Muscle of leg (tissue), 11 donors: ENCODE data around the gene INSM1. TPM values are rescaled to one million over a fixed set of nuclear protein-coding genes. Genes with fewer than 3 reads are reported as not detected.

ENCODE experiments used
- DNase-seq: peaks from one replicate; pipeline ENCODE4 v3.0.0; 2013
- H3K27ac ChIP-seq: one replicate; pipeline ENCODE4 v1.5.1; 2013; ENCODE audit warnings: mild to moderate bottlenecking, low read length, control low read depth
- H3K27me3 ChIP-seq: one replicate; pipeline ENCODE4 v1.6.1; 2013; ENCODE audit warnings: low read length; ENCODE audit not compliant: control insufficient read depth, insufficient read depth
- H3K36me3 ChIP-seq: one replicate; pipeline ENCODE4 v1.6.1; 2013; ENCODE audit warnings: low read length; ENCODE audit not compliant: control insufficient read depth, insufficient read depth
- H3K4me1 ChIP-seq: one replicate; pipeline ENCODE4 v1.6.1; 2013; ENCODE audit warnings: low read length; ENCODE audit not compliant: control insufficient read depth, insufficient read depth
- H3K4me3 ChIP-seq: one replicate; pipeline ENCODE4 v1.5.1; 2013; ENCODE audit warnings: low read length, control low read depth
- H3K9me3 ChIP-seq: replicated peaks from 2 replicates; pipeline ENCODE4 v1.6.1; 2013; ENCODE audit warnings: low read depth, low read length; ENCODE audit not compliant: control insufficient read depth
- WGBS: methylation state at CpG from one replicate; pipeline ENCODE4 v1.1.5; 2013; ENCODE audit warnings: missing lambda C conversion rate; ENCODE audit not compliant: insufficient coverage; 5-methylcytosine and 5-hydroxymethylcytosine counted together
- polyA plus RNA-seq, 8 donors: library from polyadenylated mRNA; unstranded; fragments of 120-200 nt; gene quantifications; one replicate each; pipeline versions ENCODE4 v1.2.1 to v1.2.3, GENCODE V29; 2013; ENCODE audit warnings: inconsistent platforms in 1 of 8, low replicate concordance in 1 of 8; ENCODE audit not compliant: insufficient read length in 8 of 8, insufficient read depth in 1 of 8
- total RNA-seq: library from RNA; stranded (reverse); fragments of 120-200 nt; gene quantifications from one replicate; pipeline ENCODE4 v1.2.4, GENCODE V29; 2013

The INSM1 gene
- total and polyA plus RNA-seq, 9 donors: 0.04 to 0.48 (median 0.16) TPM

DNA sequence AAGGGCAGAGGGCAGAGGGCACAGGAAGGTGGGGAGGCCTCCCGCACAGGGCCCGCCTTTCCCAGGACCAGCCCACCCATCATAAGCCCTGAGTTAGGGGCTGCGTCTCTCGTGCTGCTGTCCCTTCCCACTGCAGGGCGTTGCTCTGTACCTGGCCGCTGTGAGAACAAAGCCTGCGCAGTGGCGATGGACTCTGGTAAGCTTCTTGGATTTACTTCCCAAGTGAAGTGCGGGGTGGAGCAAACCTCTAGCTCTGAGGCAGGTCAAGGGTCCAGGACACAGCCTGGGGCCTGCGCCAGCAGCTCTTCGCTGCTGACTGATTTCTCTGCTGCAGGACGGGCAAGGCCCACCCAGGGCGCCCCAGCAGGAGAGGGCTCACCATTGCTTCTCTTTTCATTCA lies 23.9 kb downstream of the INSM1 start:
- Histone ChIP-seq H3K4me1 (peaks cover 13% of the 10 kb centered on the region), H3K27me3 (no peaks in the 10 kb centered on the region), H3K36me3 (peaks cover 12% of the 10 kb centered on the region), H3K9me3 (no peaks in the 10 kb centered on the region), H3K4me3 (no peak overlapping the region), H3K27ac (no peak overlapping the region)
- DNase-seq: no peak
- WGBS: 91% methylated on average over 10 of the region's 13 CpGs

DNA sequence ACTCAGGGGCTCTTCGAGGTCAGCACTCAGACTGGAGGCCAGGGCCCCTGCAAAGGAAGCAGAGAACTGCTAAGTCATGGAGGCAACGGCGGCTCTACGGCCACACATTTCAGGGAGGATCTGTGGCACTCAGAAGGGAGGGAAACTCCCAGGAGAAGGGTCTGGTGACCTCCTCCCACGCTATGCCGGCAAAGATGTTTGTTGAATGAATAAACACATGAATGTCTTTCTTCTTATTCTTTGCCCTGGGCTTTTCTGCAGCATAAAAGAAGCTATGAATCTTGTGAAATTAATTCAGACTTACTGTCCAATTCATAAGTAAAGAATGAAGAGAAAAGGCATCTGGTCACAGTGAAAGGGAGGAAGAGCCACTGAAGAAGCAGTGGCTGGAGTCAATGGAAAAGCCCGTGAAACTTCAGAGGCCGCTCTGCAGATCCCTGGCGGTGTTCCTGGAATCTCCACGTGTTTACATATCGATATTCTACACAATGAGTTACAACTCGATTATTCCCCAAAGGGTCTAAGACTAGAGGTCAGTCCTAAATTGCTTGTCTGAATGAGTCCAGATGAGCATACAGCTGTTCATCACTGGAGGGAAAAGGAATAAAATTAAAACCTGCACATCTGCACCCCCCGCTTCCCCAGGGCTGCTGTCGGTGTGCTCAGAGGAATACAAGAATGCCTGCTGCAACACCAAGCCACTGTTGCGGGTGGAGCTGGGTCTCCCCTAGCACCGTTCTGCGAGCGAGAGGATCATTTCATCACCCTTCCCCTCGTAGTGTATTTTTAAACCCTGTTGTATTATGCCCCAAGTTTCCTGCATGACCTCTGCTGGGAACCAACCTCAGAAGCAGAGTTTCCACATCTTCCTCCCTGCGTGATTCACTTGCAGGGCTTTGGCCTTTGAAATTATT lies 25.6 kb downstream of the INSM1 start:
- 29% methylated on average over 10 of the region's 20 CpGs for WGBS

DNA sequence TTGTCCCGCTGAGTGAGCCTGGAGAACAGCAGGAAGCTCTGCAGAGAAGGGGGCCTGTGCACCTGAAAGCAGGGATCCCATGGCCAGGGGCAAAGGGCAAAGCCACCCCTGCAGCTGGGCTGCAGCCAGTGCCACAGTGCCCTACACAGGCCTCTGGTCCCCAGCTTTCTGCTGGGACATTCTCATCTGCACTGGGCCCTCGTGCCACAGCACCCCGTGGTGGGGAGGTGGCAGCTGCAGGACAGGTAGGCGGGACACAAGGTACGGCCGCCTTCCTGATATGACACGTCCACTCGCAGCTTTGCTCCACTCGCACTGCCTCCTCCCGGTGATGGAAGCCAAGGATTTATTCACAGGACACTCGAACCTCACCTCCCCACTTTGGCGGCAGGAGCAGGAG lies 27.2 kb downstream of the INSM1 start:
- DNase-seq: no peak
- Histone ChIP-seq H3K27ac (no peak overlapping the region), H3K27me3 (peaks cover 2% of the 10 kb centered on the region), H3K36me3 (peaks cover 10% of the 10 kb centered on the region), H3K4me1 (peaks cover 22% of the 10 kb centered on the region), H3K9me3 (no peaks in the 10 kb centered on the region), H3K4me3 (no peak overlapping the region)
- 90% methylated on average over 12 of the region's 12 CpGs for WGBS

More for the DNA sequence above, 25.6 kb downstream of the INSM1 start:
- peak; percentile 95 for DNase-seq
- Histone ChIP-seq H3K36me3 (peaks cover 12% of the 10 kb centered on the region), H3K27ac (no peak overlapping the region), H3K9me3 (no peaks in the 10 kb centered on the region), H3K4me3 (no peak overlapping the region), H3K4me1 (peaks cover 13% of the 10 kb centered on the region), H3K27me3 (peaks cover 2% of the 10 kb centered on the region)

DNA sequence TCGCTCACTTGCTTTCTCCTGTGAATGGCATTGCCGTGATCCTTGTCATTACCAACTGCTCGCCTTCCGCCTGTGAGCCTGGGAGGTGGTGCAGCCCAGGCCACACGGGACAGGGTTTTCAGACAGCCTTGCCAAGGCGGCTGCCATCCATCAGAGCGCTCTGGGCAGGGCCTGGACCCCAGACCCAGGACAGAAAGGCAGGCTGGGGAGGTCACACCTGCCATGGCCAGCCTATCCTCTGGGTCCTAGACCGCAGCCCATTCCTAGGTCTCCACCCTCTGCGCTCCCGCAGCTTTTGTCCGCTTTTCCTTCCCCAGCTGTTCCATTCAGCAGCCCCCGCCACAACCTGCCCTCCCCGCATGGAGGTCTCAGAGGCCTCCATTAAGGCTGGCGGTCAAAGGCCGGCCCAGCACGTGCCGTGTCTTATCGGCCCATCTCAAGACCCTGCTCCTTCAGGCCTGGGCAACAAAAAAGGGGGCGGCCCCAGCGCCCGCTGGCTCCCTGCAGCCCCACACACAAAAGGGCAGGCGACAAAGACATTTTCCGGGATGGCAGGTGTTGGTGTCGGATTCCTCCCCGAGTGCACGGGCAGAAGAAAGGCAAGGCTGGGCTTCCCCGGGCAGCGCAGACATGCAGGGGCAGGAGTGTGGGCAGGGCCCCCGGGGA lies 28.1 kb downstream of the INSM1 start:
- peaks cover 7% of the 10 kb centered on the region for H3K36me3 ChIP-seq
- no peak overlapping the region for H3K27ac ChIP-seq
- WGBS: 80% methylated on average over 26 of the region's 29 CpGs
- no peaks in the 10 kb centered on the region for H3K9me3 ChIP-seq
- no peak for DNase-seq
- H3K4me3 ChIP-seq: no peak overlapping the region
- peaks cover 25% of the 10 kb centered on the region for H3K4me1 ChIP-seq
- peaks cover 2% of the 10 kb centered on the region for H3K27me3 ChIP-seq

DNA sequence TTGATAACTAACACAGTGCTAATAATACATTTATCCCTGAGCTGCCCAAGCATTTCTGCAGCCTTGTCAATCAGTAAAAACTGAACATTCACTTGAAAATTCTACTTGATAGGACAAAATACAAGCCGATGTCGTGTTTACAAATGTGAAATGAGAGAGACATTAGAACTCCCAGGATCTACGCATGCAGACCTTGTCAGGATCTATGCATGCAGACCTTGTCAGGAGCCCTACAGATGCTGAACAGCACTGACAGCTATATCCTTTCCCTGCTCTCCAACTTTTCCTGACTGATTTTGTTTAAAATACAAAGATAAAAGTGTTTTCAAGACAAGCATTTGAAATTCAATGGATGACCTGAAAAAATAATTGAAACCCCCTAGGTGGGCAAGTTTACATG lies 28.9 kb downstream of the INSM1 start:
- Histone ChIP-seq H3K9me3 (no peaks in the 10 kb centered on the region), H3K4me3 (no peak overlapping the region), H3K4me1 (peaks cover 25% of the 10 kb centered on the region), H3K27ac (no peak overlapping the region), H3K27me3 (peaks cover 2% of the 10 kb centered on the region), H3K36me3 (peaks cover 7% of the 10 kb centered on the region)
- WGBS: no CpG with 5 or more reads among the region's 3 CpGs
- DNase-seq: no peak

DNA sequence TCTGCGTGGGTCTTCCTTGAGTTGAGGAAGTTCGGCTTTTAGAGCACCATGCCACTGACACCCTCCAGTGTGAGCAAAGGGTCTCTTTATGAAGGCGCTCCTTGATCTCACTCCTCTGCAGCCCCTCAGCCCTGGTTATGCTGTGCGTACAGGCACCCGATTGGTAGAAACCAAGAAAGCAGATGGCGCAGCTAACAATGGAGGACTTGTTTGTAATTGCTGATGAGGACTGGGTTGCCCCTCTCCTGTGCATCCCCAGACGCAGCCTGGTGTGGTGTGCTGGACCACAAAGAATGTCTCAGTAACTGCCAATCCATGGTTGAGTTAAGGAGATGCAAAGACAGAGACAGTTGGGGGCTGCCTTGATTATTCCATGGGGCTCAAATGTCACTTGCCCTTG lies 30.2 kb downstream of the INSM1 start:
- H3K4me1 ChIP-seq: peaks cover 20% of the 10 kb centered on the region
- no peaks in the 10 kb centered on the region for H3K9me3 ChIP-seq
- peaks cover 6% of the 10 kb centered on the region for H3K36me3 ChIP-seq
- no peak overlapping the region for H3K4me3 ChIP-seq
- no peak overlapping the region for H3K27ac ChIP-seq
- peaks cover 2% of the 10 kb centered on the region for H3K27me3 ChIP-seq
- DNase-seq: no peak
- 95% methylated on average over 6 of the region's 7 CpGs for WGBS

DNA sequence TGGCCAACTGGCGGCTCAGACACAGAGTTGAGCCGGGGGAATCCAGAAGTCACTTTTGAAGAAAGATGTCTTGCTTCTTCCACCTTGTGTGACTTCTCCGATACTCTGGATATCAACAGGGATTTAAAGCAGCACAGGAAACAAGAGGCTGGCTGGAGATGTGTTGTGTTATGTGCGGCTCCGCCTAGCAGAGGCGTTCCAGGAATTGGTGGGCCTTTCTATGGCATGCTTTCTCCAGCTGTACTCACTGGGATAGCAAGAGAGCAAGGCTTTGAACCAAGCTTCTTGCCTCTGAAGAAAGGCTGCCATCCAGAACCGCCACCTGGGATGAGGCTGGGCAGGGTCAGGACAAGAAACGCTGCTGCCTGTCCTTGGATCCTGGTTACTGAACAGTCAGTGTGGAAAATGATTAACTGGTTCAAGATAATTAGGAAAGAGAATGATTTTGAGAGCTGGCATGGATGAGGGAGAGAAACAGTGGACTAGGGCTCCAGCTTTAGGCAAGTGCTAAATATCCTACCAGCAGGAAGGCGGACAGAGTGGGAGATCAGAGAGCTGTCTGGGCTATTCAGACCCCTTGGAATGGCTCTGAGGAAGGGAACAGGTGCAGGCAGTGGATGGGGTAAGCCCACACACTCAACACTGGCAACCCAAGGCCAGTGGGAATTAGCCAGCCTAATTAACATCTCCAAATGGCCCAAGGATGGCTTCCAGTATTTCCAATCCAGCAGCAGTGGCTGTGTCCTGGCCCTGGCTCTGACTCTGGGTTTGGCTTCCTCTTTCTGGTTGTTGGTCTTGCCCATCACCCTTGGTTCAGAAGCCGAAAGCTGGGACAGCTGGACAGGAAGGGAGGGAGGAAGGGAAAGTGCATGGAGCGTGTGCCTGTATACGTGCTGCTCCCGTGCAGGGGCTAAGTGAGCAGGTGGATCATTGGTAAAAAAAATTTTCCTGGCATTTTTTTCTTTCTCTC lies 31.9 kb downstream of the INSM1 start:
- Histone ChIP-seq H3K4me1 (peaks cover 21% of the 10 kb centered on the region), H3K4me3 (no peak overlapping the region), H3K36me3 (peaks cover 6% of the 10 kb centered on the region), H3K27ac (no peak overlapping the region), H3K27me3 (peaks cover 2% of the 10 kb centered on the region), H3K9me3 (no peaks in the 10 kb centered on the region)
- DNase-seq: no peak
- 88% methylated on average over 6 of the region's 13 CpGs for WGBS

DNA sequence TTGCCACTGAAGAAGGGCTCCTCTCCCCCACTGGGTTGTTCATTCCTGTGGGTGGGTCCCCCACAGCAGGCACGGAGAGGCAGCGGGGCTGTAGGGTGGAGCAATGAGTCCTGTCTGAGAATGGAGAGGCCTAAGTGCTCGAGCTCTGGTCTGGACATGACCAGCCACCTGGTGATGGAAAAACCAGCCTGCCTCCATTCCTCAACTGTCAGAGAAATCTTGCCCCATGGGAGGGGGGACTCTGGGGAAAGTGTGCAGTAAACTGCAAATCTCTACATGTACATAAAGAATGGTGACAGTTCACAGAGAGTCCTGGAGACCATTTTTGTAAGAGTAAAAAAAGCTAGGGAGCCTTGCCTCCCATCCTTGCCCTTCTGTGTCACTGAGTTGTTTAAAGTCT lies 34.1 kb downstream of the INSM1 start:
- Histone ChIP-seq H3K9me3 (no peaks in the 10 kb centered on the region), H3K27ac (no peak overlapping the region), H3K27me3 (peaks cover 2% of the 10 kb centered on the region), H3K36me3 (peaks cover 6% of the 10 kb centered on the region), H3K4me3 (no peak overlapping the region), H3K4me1 (peaks cover 28% of the 10 kb centered on the region)
- DNase-seq: no peak
- WGBS: no CpG with 5 or more reads among the region's 3 CpGs

DNA sequence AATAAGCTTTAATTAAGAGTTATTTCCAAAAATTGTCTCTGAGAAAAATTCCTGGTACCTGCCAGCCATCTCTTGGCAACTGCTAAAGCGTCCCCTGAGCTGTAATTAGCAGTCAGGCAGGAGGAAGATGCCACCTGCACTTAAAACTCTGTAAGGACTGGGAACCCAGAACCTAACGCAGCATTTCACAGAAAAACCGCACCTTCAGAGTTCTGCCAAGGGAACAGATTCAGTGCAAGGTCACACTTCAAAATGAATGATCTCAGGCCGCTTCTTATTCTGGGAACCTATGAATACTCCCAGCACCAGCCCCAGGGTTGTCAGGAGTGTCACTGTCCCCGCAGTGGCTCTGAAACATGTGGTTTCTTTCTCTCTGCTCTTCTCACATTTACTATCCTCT lies 36.7 kb downstream of the INSM1 start:
- Histone ChIP-seq H3K27ac (no peak overlapping the region), H3K9me3 (no peaks in the 10 kb centered on the region), H3K27me3 (no peaks in the 10 kb centered on the region), H3K36me3 (peaks cover 6% of the 10 kb centered on the region), H3K4me3 (no peak overlapping the region), H3K4me1 (peaks cover 35% of the 10 kb centered on the region)
- no peak for DNase-seq
- WGBS: 86% methylated on average over 4 of the region's 5 CpGs
